ENCODE measurements around the gene ARF1. TPM values are rescaled to one million over a fixed set of nuclear protein-coding genes. Genes with fewer than 3 reads are reported as not detected.
A peak's percentile ranks its signal among the peaks of the same experiment; 100 is the strongest.

ARF1 gene
- total RNA-seq, 1 donor from 2014 or later: 295 TPM

GRCh38 chr1:228101614-228101993, 19.1 kb downstream of the ARF1 start:
- H3K9me3 ChIP-seq: no peaks in the 10 kb centered on the region
- peaks cover 37% of the 10 kb centered on the region for H3K4me1 ChIP-seq
- peaks cover 0 to 43% of the 10 kb centered on the region in 2 donors for H3K36me3 ChIP-seq
- H3K4me3 ChIP-seq: peak overlapping the region; percentile 83 to 93
- TF ChIP-seq POLR2A (IDR thresholded peaks at IDR 0.05): no peak
- no peak for TF ChIP-seq CTCF (IDR thresholded peaks at IDR 0.05)
- no peak for TF ChIP-seq POLR2AphosphoS5 (IDR thresholded peaks at IDR 0.05; ENCODE audit: insufficient read depth in 1 of 2, low read depth in 1 of 2)
- peak overlapping the region; percentile 91 for H3K27ac ChIP-seq
- H3K27me3 ChIP-seq: no peaks in the 10 kb centered on the region
- intact Hi-C loops (cut with DNase I): no loop called here
- DNase-seq (ENCODE audit: extremely low spot score in 2 of 2): peak in 1 of 2 donors; percentile 87

- H3K36me3 ChIP-seq: peaks cover 0 to 43% of the 10 kb centered on the region in 2 donors
- no peak for TF ChIP-seq POLR2AphosphoS5 (IDR thresholded peaks at IDR 0.05; ENCODE audit: insufficient read depth in 1 of 2, low read depth in 1 of 2)
- no peak for TF ChIP-seq POLR2A (IDR thresholded peaks at IDR 0.05)
- TF ChIP-seq CTCF (IDR thresholded peaks at IDR 0.05): no peak
- no peak for DNase-seq (ENCODE audit: extremely low spot score in 2 of 2)
These were observed 19.7 kb downstream of the ARF1 start for GRCh38 chr1:228101994-228102790.

GRCh38 chr1:228102791-228103620, 20.5 kb downstream of the ARF1 start, which contains the start of gene C1orf35:
C1orf35 (minus strand) TSS chr1:228103325; CDS start chr1:228103227, 98 bp downstream.
- TF ChIP-seq CTCF (IDR thresholded peaks at IDR 0.05) (peak in 1 of 3 experiments; percentile 4), POLR2A (IDR thresholded peaks at IDR 0.05) (peak in 1 of 2 donors; percentile 48), POLR2AphosphoS5 (IDR thresholded peaks at IDR 0.05; ENCODE audit: insufficient read depth in 1 of 2, low read depth in 1 of 2) (peak; percentile 87 to 89)
- Histone ChIP-seq H3K27me3 (no peaks in the 10 kb centered on the region), H3K36me3 (peaks cover 0 to 40% of the 10 kb centered on the region in 2 donors), H3K4me1 (peaks cover 32% of the 10 kb centered on the region), H3K9me3 (no peaks in the 10 kb centered on the region), H3K27ac (peak within 1 kb of the TSS; percentile 91), H3K4me3 (peak within 1 kb of the TSS; percentile 83 to 93)
- no peak for DNase-seq (ENCODE audit: extremely low spot score in 2 of 2)
- intact Hi-C loops (cut with DNase I): no loop called here

More at GRCh38 chr1:228101994-228102790, 19.7 kb downstream of the ARF1 start:
- Histone ChIP-seq H3K4me3 (peak overlapping the region; percentile 83 to 93), H3K4me1 (peaks cover 32% of the 10 kb centered on the region), H3K9me3 (no peaks in the 10 kb centered on the region), H3K27ac (peak overlapping the region; percentile 91), H3K27me3 (no peaks in the 10 kb centered on the region)
- intact Hi-C loops (cut with DNase I): no loop called here

GRCh38 chr1:228104526-228105269, 22.2 kb downstream of the ARF1 start:
- TF ChIP-seq POLR2A (IDR thresholded peaks at IDR 0.05): no peak
- no peaks in the 10 kb centered on the region for H3K27me3 ChIP-seq
- H3K27ac ChIP-seq: no peak overlapping the region
- no peak for DNase-seq (ENCODE audit: extremely low spot score in 2 of 2)
- peaks cover 0 to 23% of the 10 kb centered on the region in 2 donors for H3K36me3 ChIP-seq
- H3K4me1 ChIP-seq: peaks cover 41% of the 10 kb centered on the region
- H3K9me3 ChIP-seq: no peaks in the 10 kb centered on the region
- no peak overlapping the region for H3K4me3 ChIP-seq
- intact Hi-C loops (cut with DNase I): no loop called here
